AG04450 (cell line): ENCODE results near the gene CATSPERZ. TPM values are rescaled to one million over a fixed set of nuclear protein-coding genes. Genes with fewer than 3 reads are reported as not detected.
"Not testable (repeated sequence)": the region's sequence is repeated elsewhere in the genome, so short reads cannot be mapped to it uniquely, and the experiment has no call there.

Source experiments
- CTCF ChIA-PET: fragments of 300-600, 350-600 bp; formaldehyde crosslinking; extraction: SDS; loops from one replicate; lab custom pipeline; 2022; ENCODE audit warnings: antibody characterized with exemption, inconsistent platforms; lab: Charles Lee
- POLR2A ChIA-PET: fragments of 350-600 bp; formaldehyde crosslinking; extraction: SDS; loops from one replicate; lab custom pipeline; 2021; ENCODE audit warnings: antibody characterized with exemption, inconsistent platforms; lab: Yijun Ruan, JAX
- DNase-seq: peaks from one replicate; pipeline ENCODE4 v3.0.0-alpha.2; 2011; ENCODE audit warnings: low read depth, low spot score
- H3K27ac ChIP-seq: one replicate; pipeline ENCODE4 v1.5.1; 2012; ENCODE audit warnings: low read depth, low read length, control low read depth
- H3K27me3 ChIP-seq: one replicate; pipeline ENCODE4 v1.6.0; 2012; ENCODE audit warnings: low read length; ENCODE audit not compliant: control insufficient read depth, insufficient read depth
- H3K4me3 ChIP-seq: 2 replicates; pipeline ENCODE4 v1.5.1; 2011; ENCODE audit warnings: mild to moderate bottlenecking, low read depth, low read length, control low read depth
- H3K9me3 ChIP-seq: 2 replicates; pipeline ENCODE4 v1.5.1; 2012; ENCODE audit warnings: low read length; ENCODE audit not compliant: control insufficient read depth, insufficient read depth
- polyA plus RNA-seq: library from polyadenylated mRNA; depleted of rRNA; stranded (reverse); fragments of >200 nt; gene quantifications from 2 replicates; pipeline ENCODE4 v1.2.3, GENCODE V29; 2011
- TF ChIP-seq, protein P1 (sequence below): IDR thresholded peaks from 2 replicates; pipeline ENCODE4 v1.5.1; 2011; ENCODE audit warnings: low read depth, low read length, control low read depth, inconsistent platforms

The CATSPERZ gene
- polyA plus RNA-seq, 1 experiment: not detected

GRCh38 chr11:64320556-64320955, 20.4 kb downstream of the CATSPERZ start:
- CTCF ChIA-PET: interaction anchor here (1.0 kb wide), 1 partner anchor 11 kb away, joined by 3 read pairs; no protein-coding TSS in a partner anchor
- Histone ChIP-seq H3K27me3 (no peaks in the 10 kb centered on the region), H3K9me3 (no peaks in the 10 kb centered on the region; the same call in 1 of the 2 replicates), H3K27ac (no peak overlapping the region), H3K4me3 (no peak overlapping the region)
- no peak for DNase-seq
- POLR2A ChIA-PET: no interaction called here
- TF ChIP-seq, protein P1, sequence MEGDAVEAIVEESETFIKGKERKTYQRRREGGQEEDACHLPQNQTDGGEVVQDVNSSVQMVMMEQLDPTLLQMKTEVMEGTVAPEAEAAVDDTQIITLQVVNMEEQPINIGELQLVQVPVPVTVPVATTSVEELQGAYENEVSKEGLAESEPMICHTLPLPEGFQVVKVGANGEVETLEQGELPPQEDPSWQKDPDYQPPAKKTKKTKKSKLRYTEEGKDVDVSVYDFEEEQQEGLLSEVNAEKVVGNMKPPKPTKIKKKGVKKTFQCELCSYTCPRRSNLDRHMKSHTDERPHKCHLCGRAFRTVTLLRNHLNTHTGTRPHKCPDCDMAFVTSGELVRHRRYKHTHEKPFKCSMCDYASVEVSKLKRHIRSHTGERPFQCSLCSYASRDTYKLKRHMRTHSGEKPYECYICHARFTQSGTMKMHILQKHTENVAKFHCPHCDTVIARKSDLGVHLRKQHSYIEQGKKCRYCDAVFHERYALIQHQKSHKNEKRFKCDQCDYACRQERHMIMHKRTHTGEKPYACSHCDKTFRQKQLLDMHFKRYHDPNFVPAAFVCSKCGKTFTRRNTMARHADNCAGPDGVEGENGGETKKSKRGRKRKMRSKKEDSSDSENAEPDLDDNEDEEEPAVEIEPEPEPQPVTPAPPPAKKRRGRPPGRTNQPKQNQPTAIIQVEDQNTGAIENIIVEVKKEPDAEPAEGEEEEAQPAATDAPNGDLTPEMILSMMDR: no peak

- POLR2A ChIA-PET: no interaction called here
- Histone ChIP-seq H3K27me3 (no peaks in the 10 kb centered on the region), H3K4me3 (no peak overlapping the region), H3K27ac (no peak overlapping the region), H3K9me3 (no peaks in the 10 kb centered on the region; the same call in 1 of the 2 replicates)
- TF ChIP-seq, protein P1: no peak
- CTCF ChIA-PET: interaction anchor here (1.0 kb wide), 1 partner anchor 11 kb away, joined by 3 read pairs; no protein-coding TSS in a partner anchor
- no peak for DNase-seq
Measured at GRCh38 chr11:64321026-64321425, 20.9 kb downstream of the CATSPERZ start.

- ChIA-PET POLR2A (no interaction called here), CTCF (interaction anchor here (0.8 kb wide), 1 partner anchor 34 kb away, joined by 7 read pairs; no protein-coding TSS in a partner anchor)
- Histone ChIP-seq H3K4me3 (no peak overlapping the region), H3K9me3 (no peaks in the 10 kb centered on the region; the same call in 1 of the 2 replicates), H3K27me3 (no peaks in the 10 kb centered on the region), H3K27ac (no peak overlapping the region)
- DNase-seq: no peak
- TF ChIP-seq, protein P1: no peak
Measured at GRCh38 chr11:64321533-64321932, 21.4 kb downstream of the CATSPERZ start.

DNA sequence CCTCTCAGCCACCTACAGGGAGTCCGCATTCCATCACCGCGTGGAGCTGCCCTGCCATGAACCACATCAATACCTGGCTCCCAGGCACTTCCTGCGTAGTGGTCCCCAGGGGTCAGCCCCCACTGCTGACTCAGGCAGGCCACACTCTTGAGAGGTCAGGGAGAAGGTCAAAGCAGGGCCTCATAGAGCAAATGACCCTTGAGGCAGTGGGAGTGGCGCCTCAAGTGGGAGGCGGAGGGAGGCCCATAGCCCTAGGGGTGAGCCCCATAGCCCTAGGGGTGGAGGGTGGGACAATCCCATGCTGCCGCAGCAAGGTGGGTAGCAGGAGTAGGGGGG, 22.7 kb downstream of the CATSPERZ start:
- H3K27ac ChIP-seq: no peak overlapping the region
- TF ChIP-seq, protein P1: no peak

GRCh38 chr11:64323373-64323772, 23.2 kb downstream of the CATSPERZ start:
- TF ChIP-seq, protein P1: no peak

More for the DNA sequence above, 22.7 kb downstream of the CATSPERZ start:
- H3K4me3 ChIP-seq: no peak overlapping the region
- H3K9me3 ChIP-seq: no peaks in the 10 kb centered on the region; the same call in 1 of the 2 replicates
- H3K27me3 ChIP-seq: no peaks in the 10 kb centered on the region
- no peak for DNase-seq
- CTCF ChIA-PET: interaction anchor here (1.4 kb wide), 1 partner anchor 118 kb away, joined by 3 read pairs; no protein-coding TSS in a partner anchor
- POLR2A ChIA-PET: no interaction called here

DNA sequence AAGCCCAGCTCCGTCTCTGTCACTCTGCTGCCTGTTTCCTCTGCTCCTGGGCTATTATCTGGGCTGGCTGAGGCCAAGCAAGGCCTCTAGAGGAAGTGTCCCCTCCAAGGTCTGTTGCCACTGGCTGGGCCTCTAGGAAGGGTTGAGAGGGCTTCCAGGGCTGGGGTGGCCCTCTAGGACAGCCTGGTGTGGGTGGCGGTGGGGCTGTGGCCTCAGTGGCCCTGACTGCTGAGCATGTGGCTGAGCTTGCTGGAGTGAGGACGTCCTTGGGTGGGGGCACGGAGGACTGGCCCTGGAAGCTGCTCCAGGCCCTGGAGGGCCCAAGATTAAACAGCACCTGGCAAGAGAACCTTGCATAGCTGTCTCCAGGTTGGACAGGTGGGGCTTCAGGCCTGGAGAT, 23.8 kb downstream of the CATSPERZ start:
- H3K9me3 ChIP-seq, H3K4me3 ChIP-seq, H3K27ac ChIP-seq, DNase-seq, H3K27me3 ChIP-seq: not testable (repeated sequence)
- ChIA-PET POLR2A (interaction anchor here (0.5 kb wide), 1 partner anchor 154 kb away, joined by 3 read pairs; no protein-coding TSS in a partner anchor), CTCF (interaction anchor here (1.0 kb wide), 2 partner anchors 9 to 31 kb away, joined by 3 read pairs; no protein-coding TSS in a partner anchor)

More at GRCh38 chr11:64323373-64323772, 23.2 kb downstream of the CATSPERZ start:
- ChIA-PET POLR2A (interaction anchor here (0.5 kb wide), 1 partner anchor 153 kb away, joined by 3 read pairs; no protein-coding TSS in a partner anchor), CTCF (interaction anchor here (1.0 to 1.4 kb wide), 2 partner anchors 32 to 119 kb away, joined by 3 read pairs; no protein-coding TSS in a partner anchor)
- no peak for DNase-seq
- Histone ChIP-seq H3K4me3 (no peak overlapping the region), H3K9me3 (no peaks in the 10 kb centered on the region; the same call in 1 of the 2 replicates), H3K27ac (no peak overlapping the region), H3K27me3 (no peaks in the 10 kb centered on the region)
